ENCODE results near the gene MON1A.

DNA sequence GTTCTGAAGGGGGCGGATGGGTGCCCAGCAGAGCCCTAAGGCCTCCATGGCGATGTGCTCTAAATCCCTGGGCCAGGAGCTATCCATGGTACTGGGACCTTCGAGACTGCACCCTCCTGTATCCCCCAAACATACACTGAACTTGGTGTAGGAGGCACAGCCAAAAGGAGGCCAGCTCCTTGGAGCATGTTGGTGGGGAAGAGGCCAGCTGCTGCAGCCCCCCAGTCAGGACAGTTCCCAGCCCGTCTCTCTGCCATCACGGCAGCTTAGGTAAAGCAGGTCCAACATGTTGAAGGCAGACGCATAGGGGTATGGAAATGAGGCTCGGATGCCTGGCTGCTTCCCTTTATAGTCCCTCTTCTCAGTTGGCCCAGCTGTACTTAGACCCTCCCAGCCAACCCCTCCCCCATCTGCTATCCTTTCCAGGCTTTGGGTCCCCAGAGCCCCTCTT lies 61.7 kb downstream of the MON1A start:
- TF ChIP-seq, protein P1, sequence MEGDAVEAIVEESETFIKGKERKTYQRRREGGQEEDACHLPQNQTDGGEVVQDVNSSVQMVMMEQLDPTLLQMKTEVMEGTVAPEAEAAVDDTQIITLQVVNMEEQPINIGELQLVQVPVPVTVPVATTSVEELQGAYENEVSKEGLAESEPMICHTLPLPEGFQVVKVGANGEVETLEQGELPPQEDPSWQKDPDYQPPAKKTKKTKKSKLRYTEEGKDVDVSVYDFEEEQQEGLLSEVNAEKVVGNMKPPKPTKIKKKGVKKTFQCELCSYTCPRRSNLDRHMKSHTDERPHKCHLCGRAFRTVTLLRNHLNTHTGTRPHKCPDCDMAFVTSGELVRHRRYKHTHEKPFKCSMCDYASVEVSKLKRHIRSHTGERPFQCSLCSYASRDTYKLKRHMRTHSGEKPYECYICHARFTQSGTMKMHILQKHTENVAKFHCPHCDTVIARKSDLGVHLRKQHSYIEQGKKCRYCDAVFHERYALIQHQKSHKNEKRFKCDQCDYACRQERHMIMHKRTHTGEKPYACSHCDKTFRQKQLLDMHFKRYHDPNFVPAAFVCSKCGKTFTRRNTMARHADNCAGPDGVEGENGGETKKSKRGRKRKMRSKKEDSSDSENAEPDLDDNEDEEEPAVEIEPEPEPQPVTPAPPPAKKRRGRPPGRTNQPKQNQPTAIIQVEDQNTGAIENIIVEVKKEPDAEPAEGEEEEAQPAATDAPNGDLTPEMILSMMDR (IDR thresholded peaks at IDR 0.05; ENCODE audit: insufficient read depth, low read depth, low read length): no peak
- no peak for TF ChIP-seq EZH2 (IDR thresholded peaks at IDR 0.05; ENCODE audit: insufficient read depth, low read length)
